PC-3 (cell line): Measurements from ENCODE around the gene SPHK2. TPM values are rescaled to one million over a fixed set of nuclear protein-coding genes. Genes with fewer than 3 reads are reported as not detected.

ENCODE experiments used
- ATAC-seq: fragments of 200-7000 bp; cut with Tn5 transposase; 2 replicates; pipeline ENCODE4 v1.9.1; 2020; ENCODE audit warnings: mild to moderate bottlenecking, moderate library complexity
- BruUV-seq: library from RNA; stranded (reverse); fragments of 400-500 nt; replicated peaks from 2 replicates; lab custom pipeline; 2021; lab: Mats Ljungman, UMichigan
- CTCF ChIA-PET: fragments of 300-600 bp; sonication (Branson Sonifier 250); formaldehyde crosslinking; loops from one replicate; lab custom pipeline; 2022; ENCODE audit warnings: antibody characterized with exemption; lab: Charles Lee
- POLR2A ChIA-PET: fragments of 300-600 bp; sonication (Branson Sonifier 250); formaldehyde crosslinking; loops from one replicate; lab custom pipeline; 2022; ENCODE audit warnings: antibody characterized with exemption; ENCODE audit not compliant: unreplicated experiment; lab: Charles Lee
- DNase-seq: peaks from one replicate; pipeline ENCODE4 v3.0.0-alpha.2; 2015
- H2AFZ ChIP-seq: fragments of 300-600 bp; sonication (generic); 2 replicates; pipeline ENCODE4 v1.6.0; 2016; ENCODE audit warnings: antibody characterized with exemption, low read length
- H3F3A ChIP-seq: fragments of 300-600 bp; sonication (generic); one replicate; pipeline ENCODE4 v1.6.0; 2017; ENCODE audit warnings: antibody characterized with exemption, low read length, control low read depth, mild to moderate bottlenecking; ENCODE audit not compliant: unreplicated experiment
- H3K27ac ChIP-seq: fragments of 300-600 bp; sonication (generic); 2 replicates; pipeline ENCODE4 v1.5.1; 2016; ENCODE audit warnings: mild to moderate bottlenecking, low read length
- H3K27me3 ChIP-seq: fragments of 300-600 bp; sonication (generic); 2 replicates; pipeline ENCODE4 v1.6.1; 2016; ENCODE audit warnings: low read length, mixed read lengths
- H3K36me3 ChIP-seq: fragments of 300-600 bp; sonication (generic); 2 replicates; pipeline ENCODE4 v1.6.1; 2016; ENCODE audit warnings: low read depth, mixed run types, low read length, mixed read lengths
- H3K4me1 ChIP-seq: fragments of 300-600 bp; sonication (generic); 2 replicates; pipeline ENCODE4 v1.5.1; 2016; ENCODE audit warnings: low read length; ENCODE audit not compliant: insufficient read depth
- H3K4me2 ChIP-seq: fragments of 300-600 bp; sonication (generic); 2 replicates; pipeline ENCODE4 v1.6.0; 2016; ENCODE audit warnings: low read length
- H3K4me3 ChIP-seq: fragments of 300-600 bp; sonication (generic); 2 replicates; pipeline ENCODE4 v1.5.1; 2016; ENCODE audit warnings: mild to moderate bottlenecking, low read length, mixed read lengths
- H3K79me2 ChIP-seq: fragments of 300-600 bp; sonication (generic); 2 replicates; pipeline ENCODE4 v1.6.1; 2017; ENCODE audit warnings: low read length, mixed read lengths
- H3K9ac ChIP-seq: fragments of 300-600 bp; sonication (generic); 2 replicates; pipeline ENCODE4 v1.6.0; 2016; ENCODE audit warnings: mild to moderate bottlenecking, low read length
- H3K9me2 ChIP-seq: fragments of 300-600 bp; sonication (generic); replicated peaks from 2 replicates; pipeline ENCODE4 v1.6.1; 2016; ENCODE audit warnings: mixed run types, low read length, mixed read lengths
- H3K9me3 ChIP-seq: fragments of 300-600 bp; sonication (generic); 2 replicates; pipeline ENCODE4 v1.6.1; 2016; ENCODE audit warnings: low read length, mixed read lengths
- H4K20me1 ChIP-seq: fragments of 300-600 bp; sonication (generic); 2 replicates; pipeline ENCODE4 v1.6.1; 2016; ENCODE audit warnings: low read length, mixed read lengths
- CTCF ChIP-seq: fragments of 300-600 bp; sonication (generic); conservative IDR thresholded peaks from 2 replicates; pipeline ENCODE4 v1.5.1; 2017; ENCODE audit warnings: antibody characterized with exemption, low read depth, mild to moderate bottlenecking, low read length
- EZH2 ChIP-seq: fragments of 300-600 bp; sonication (generic); IDR thresholded peaks from one replicate; pipeline ENCODE4 v1.6.1; 2017; ENCODE audit warnings: antibody characterized with exemption, mild to moderate bottlenecking, low read length; ENCODE audit not compliant: unreplicated experiment
- EZH2phosphoT487 ChIP-seq: fragments of 300-600 bp; sonication (generic); IDR thresholded peaks from 2 replicates; pipeline ENCODE4 v1.6.1; 2018; ENCODE audit warnings: mild to moderate bottlenecking, antibody characterized with exemption, low read length, borderline replicate concordance
- intact Hi-C: fragments of 100-400 bp; cut with micrococcal nuclease; formaldehyde crosslinking; loops from 2 replicates; pipeline ENCODE4 v1.9.0; 2023
- total RNA-seq: library from RNA; depleted of rRNA; stranded (reverse); fragments of >200 nt; gene quantifications from 2 replicates; pipeline ENCODE4 v1.2.3, GENCODE V29; 2014

SPHK2 gene
- total RNA-seq, 1 experiment from 2014 or later, result 8.5 TPM

GRCh38 chr19:48638831-48639381, 19.6 kb downstream of the SPHK2 start:
- Histone ChIP-seq H4K20me1 (no peaks in the 10 kb centered on the region), H3K79me2 (no peaks in the 10 kb centered on the region), H3K9ac (no peak overlapping the region), H3K27me3 (no peaks in the 10 kb centered on the region), H3K9me2 (no peaks in the 10 kb centered on the region), H3K36me3 (no peaks in the 10 kb centered on the region), H2AFZ (no peak overlapping the region), H3K4me3 (no peak overlapping the region), H3K4me1 (peaks cover 22% of the 10 kb centered on the region), H3K27ac (no peak overlapping the region), H3F3A (peaks cover 3% of the 10 kb centered on the region), H3K4me2 (no peak overlapping the region), H3K9me3 (no peaks in the 10 kb centered on the region)
- ChIA-PET POLR2A (no interaction called here), CTCF (no interaction called here)
- TF ChIP-seq EZH2phosphoT487, result no peak
- TF ChIP-seq CTCF, result no peak
- no peak for TF ChIP-seq EZH2
- DNase-seq (no peak), ATAC-seq (no peak)
- intact Hi-C loops, result no loop called here
- BruUV-seq, result no TSS peak

- no peak overlapping the region for H3K9ac ChIP-seq
- ChIA-PET CTCF (no interaction called here), POLR2A (no interaction called here)
- no peak overlapping the region for H3K27ac ChIP-seq
- H3K27me3 ChIP-seq, result no peaks in the 10 kb centered on the region
- no peaks in the 10 kb centered on the region for H4K20me1 ChIP-seq
- no TSS peak for BruUV-seq
- H3K79me2 ChIP-seq, result no peaks in the 10 kb centered on the region
- no peak for TF ChIP-seq CTCF
- no peak for TF ChIP-seq EZH2
- no peak for TF ChIP-seq EZH2phosphoT487
- no peak overlapping the region for H2AFZ ChIP-seq
- no peak for DNase-seq
- H3K9me3 ChIP-seq, result no peaks in the 10 kb centered on the region
- H3K4me2 ChIP-seq, result no peak overlapping the region
- H3K9me2 ChIP-seq, result no peaks in the 10 kb centered on the region
- peaks cover 16% of the 10 kb centered on the region for H3K4me1 ChIP-seq
- intact Hi-C loops, result no loop called here
- no peaks in the 10 kb centered on the region for H3K36me3 ChIP-seq
- no peak overlapping the region for H3K4me3 ChIP-seq
- peaks cover 3% of the 10 kb centered on the region for H3F3A ChIP-seq
- ATAC-seq, result no peak
Measured at GRCh38 chr19:48639483-48640375, 20.4 kb downstream of the SPHK2 start.

- H3K9me2 ChIP-seq, result no peaks in the 10 kb centered on the region
- H3K9ac ChIP-seq, result no peak overlapping the region
- H3K36me3 ChIP-seq, result no peaks in the 10 kb centered on the region
- no peaks in the 10 kb centered on the region for H3F3A ChIP-seq
- no peak overlapping the region for H3K4me2 ChIP-seq
- ATAC-seq, result no peak
- CTCF ChIA-PET, result no interaction called here
- no peak overlapping the region for H3K27ac ChIP-seq
- DNase-seq, result no peak
- no peaks in the 10 kb centered on the region for H4K20me1 ChIP-seq
- H2AFZ ChIP-seq, result no peak overlapping the region
- no peaks in the 10 kb centered on the region for H3K9me3 ChIP-seq
- H3K79me2 ChIP-seq, result no peaks in the 10 kb centered on the region
- H3K27me3 ChIP-seq, result no peaks in the 10 kb centered on the region
- H3K4me3 ChIP-seq, result no peak overlapping the region
- TF ChIP-seq CTCF, result no peak
- TF ChIP-seq EZH2, result no peak
- TF ChIP-seq EZH2phosphoT487, result no peak
- POLR2A ChIA-PET, result no interaction called here
- intact Hi-C loops, result no loop called here
- BruUV-seq, result no TSS peak
- H3K4me1 ChIP-seq, result peaks cover 10% of the 10 kb centered on the region; the same call in 1 of the 2 replicates
Measured at GRCh38 chr19:48641850-48642249, 22.5 kb downstream of the SPHK2 start.
